ENCODE data around the gene HECW1.

The HECW1 gene

GRCh38 chr7:43537765-43538403 lies 425.4 kb downstream of the HECW1 start:
- peaks cover 7% of the 10 kb centered on the region; the same call in 1 of the 2 replicates for H3K4me1 ChIP-seq (ENCODE audit: control insufficient read depth, insufficient read depth, low read length)
- no peaks in the 10 kb centered on the region for H3K36me3 ChIP-seq (ENCODE audit: control insufficient read depth in 2 of 2, insufficient read depth in 1 of 2, low read length in 2 of 2)
- ChIA-PET CTCF (interaction anchor here (0.6 to 1.6 kb wide), 4 partner anchors 45 to 184 kb away, joined by 3 to 4 read pairs (median 4); partner anchors contain the start of gene STK17A), POLR2A (interaction anchor here (2.0 kb wide), 1 partner anchor 45 kb away, joined by 9 read pairs; the partner anchor contains the start of gene STK17A)
- H3K4me3 ChIP-seq (ENCODE audit: low read depth, low read length): no peak overlapping the region
- H3K9me3 ChIP-seq (ENCODE audit: control insufficient read depth, insufficient read depth, low read depth, low read length): no peaks in the 10 kb centered on the region
- H3K27ac ChIP-seq (ENCODE audit: extremely low read depth, low read depth, low read length): no peak overlapping the region
- no peak for TF ChIP-seq ZNF580 (tag by site-specific recombination; IDR thresholded peaks at IDR 0.05)
- no peak for TF ChIP-seq ZBTB44 (tag by site-specific recombination; IDR thresholded peaks at IDR 0.05)
- TF ChIP-seq IKZF3 (tag by site-specific recombination; IDR thresholded peaks at IDR 0.05): no peak
- no peak for TF ChIP-seq ZSCAN4 (tag by site-specific recombination; IDR thresholded peaks at IDR 0.05)
- TF ChIP-seq ZNF19 (tag by site-specific recombination; IDR thresholded peaks at IDR 0.05; ENCODE audit: low read depth): no peak
- no peak for TF ChIP-seq ZNF10 (tag by site-specific recombination; IDR thresholded peaks at IDR 0.05)
- TF ChIP-seq ZNF76 (tag by site-specific recombination; IDR thresholded peaks at IDR 0.05; ENCODE audit: borderline replicate concordance, low read depth): no peak
- TF ChIP-seq ZNF624 (tag by site-specific recombination; IDR thresholded peaks at IDR 0.05): no peak
- TF ChIP-seq ZNF449 (tag by site-specific recombination; IDR thresholded peaks at IDR 0.05): no peak
- no peak for TF ChIP-seq ZFHX2 (tag by site-specific recombination; conservative IDR thresholded peaks at IDR 0.05)
- TF ChIP-seq HIC1 (tag by site-specific recombination; IDR thresholded peaks at IDR 0.05): no peak
- no peak for TF ChIP-seq ZNF549 (tag by site-specific recombination; IDR thresholded peaks at IDR 0.05)

GRCh38 chr7:43538404-43538771 lies 425.9 kb downstream of the HECW1 start:
- Histone ChIP-seq H3K36me3 (ENCODE audit: control insufficient read depth in 2 of 2, insufficient read depth in 1 of 2, low read length in 2 of 2) (no peaks in the 10 kb centered on the region), H3K27ac (ENCODE audit: extremely low read depth, low read depth, low read length) (no peak overlapping the region), H3K9me3 (ENCODE audit: control insufficient read depth, insufficient read depth, low read depth, low read length) (no peaks in the 10 kb centered on the region), H3K4me3 (ENCODE audit: low read depth, low read length) (no peak overlapping the region), H3K4me1 (ENCODE audit: control insufficient read depth, insufficient read depth, low read length) (peaks cover 7% of the 10 kb centered on the region; the same call in 1 of the 2 replicates)
- ChIA-PET CTCF (interaction anchor here (0.6 to 1.6 kb wide), 2 partner anchors 162 to 184 kb away, joined by 3 read pairs; no protein-coding TSS in a partner anchor), POLR2A (no interaction called here)
- TF ChIP-seq ZNF768 (tag by site-specific recombination; IDR thresholded peaks at IDR 0.05) (no peak), ZNF558 (tag by site-specific recombination; IDR thresholded peaks at IDR 0.05) (no peak), ZNF366 (tag by site-specific recombination; conservative IDR thresholded peaks at IDR 0.05) (no peak), ZNF211 (tag by site-specific recombination; IDR thresholded peaks at IDR 0.05; ENCODE audit: low read depth) (no peak), ZNF18 (tag by site-specific recombination; IDR thresholded peaks at IDR 0.05) (no peak), ZNF473 (tag by site-specific recombination; IDR thresholded peaks at IDR 0.05) (no peak), SCRT1 (tag by site-specific recombination; IDR thresholded peaks at IDR 0.05; ENCODE audit: borderline replicate concordance) (no peak), ZNF121 (tag by site-specific recombination; IDR thresholded peaks at IDR 0.05) (no peak), KLF8 (tag by site-specific recombination; IDR thresholded peaks at IDR 0.05) (no peak), ZSCAN5A (tag by site-specific recombination; IDR thresholded peaks at IDR 0.05) (no peak), SP7 (tag by site-specific recombination; IDR thresholded peaks at IDR 0.05) (no peak), ZNF37A (tag by site-specific recombination; IDR thresholded peaks at IDR 0.05) (no peak)
